Activated naive CD4-positive, alpha-beta T cell (primary cell): ENCODE measurements around the gene PPP2R5C.

Experiments used
- DNase-seq, 4 experiments: peaks; one replicate each; lab custom pipeline; 2025; lab: John Stamatoyannopoulos, UW

The PPP2R5C gene

DNA sequence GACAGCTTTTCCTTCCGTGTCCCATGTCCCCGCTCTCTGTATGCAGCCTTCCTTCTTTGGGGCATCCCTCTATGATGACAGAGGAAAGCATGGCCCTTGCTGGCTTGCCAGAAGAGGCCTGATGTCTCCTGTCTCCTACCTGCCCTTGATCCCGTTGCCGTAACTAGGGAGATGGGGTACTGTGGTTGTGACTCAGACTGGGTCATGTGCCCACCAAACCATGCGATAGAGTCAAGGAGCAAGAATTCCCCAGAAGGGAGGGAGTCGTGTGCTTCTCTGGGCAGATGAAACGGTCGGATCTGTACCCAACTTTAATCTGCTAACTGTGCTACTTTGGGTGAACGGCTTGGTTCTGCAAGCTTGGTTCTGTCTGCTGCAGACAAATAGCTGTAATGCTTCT lies 103.8 kb downstream of the PPP2R5C start:
- DNase-seq = no peak

DNA sequence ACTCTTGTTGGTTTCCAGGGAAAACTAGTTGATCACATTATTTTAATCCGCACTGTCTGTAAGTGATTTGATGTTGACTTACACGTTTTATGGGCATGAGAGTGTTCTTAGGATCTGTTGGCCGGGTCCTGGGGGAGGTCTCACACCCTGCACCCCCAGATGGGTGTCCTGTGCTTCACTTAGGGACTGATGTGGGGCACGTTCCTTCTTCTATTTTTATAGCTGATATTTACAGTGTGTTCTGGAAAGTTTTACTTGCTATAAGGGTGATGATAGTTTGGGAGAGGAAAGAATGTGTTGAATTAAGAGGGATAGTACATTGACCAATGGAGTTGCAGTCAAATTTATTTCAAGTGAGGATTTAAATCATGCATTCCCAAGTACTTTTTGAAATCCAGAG lies 106.3 kb downstream of the PPP2R5C start:
- no peak for DNase-seq

DNA sequence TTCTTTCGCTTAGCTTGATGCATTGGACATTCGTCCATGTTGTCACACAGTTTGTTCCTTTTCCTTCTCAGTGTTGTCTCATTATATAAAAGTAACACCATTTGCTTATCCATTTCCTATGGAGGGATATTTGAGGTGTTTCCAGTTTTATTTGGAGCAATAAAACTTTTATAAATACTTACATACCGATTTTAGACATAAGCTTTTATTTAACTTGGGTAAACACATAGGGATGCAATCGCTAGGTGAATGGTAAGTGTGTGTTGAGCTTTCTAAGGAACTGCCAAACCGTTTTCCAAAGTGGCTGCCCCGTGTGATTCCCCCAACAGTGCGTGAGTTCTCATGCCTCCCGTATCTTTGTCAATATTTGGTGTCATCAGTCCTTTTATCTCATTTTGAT lies 107.7 kb downstream of the PPP2R5C start:
- DNase-seq = no peak

DNA sequence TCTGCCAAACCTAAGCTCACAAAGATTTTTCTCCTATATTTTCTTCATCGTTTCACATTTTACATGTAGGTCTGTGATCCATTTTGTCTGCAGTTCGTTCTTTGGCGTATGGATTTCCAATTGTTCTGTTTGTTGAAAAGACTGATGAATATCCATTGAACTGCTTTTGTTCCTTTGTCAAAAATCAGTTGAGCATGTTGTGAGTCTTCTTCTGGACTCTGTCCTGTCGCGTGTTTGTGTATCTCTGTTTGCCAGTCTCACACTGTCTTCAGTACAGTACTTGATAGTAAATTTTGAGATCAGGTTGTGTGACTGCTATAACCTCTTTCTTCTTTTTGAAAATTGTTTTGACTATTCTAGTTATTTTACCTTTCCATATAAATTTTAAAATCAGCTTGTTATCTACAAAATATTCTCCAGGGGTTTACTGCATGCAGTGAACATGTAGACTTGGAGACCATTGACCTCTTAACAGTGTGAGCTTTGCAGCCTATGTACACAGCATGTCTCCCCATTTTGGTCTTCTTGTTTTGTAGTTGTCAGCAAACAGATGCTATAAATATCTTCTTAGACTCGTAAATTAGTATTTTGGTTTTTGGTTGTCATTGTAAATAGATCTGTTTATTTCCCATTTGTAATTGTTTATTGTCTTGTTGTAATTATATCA lies 108.9 kb downstream of the PPP2R5C start:
- DNase-seq = no peak

DNA sequence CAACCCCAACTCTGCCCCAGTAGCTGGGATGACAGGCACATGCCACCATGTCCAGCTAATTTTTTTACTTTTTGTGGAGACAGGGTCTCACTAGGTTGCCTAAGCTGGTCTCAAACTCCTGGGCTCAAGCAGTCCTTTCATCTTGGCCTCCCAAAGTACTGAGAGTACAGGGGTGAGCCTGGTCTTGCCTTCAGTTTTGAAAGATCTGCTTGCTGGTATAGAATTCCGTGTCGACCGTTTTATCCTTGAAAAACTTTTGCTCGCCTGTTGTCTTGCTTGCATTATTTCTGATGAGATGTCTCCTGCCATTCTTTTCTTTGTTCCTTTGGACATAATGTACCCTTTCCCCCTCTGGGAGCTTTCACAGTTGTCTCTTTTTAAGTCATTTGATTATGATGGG lies 110.8 kb downstream of the PPP2R5C start:
- DNase-seq = no peak

DNA sequence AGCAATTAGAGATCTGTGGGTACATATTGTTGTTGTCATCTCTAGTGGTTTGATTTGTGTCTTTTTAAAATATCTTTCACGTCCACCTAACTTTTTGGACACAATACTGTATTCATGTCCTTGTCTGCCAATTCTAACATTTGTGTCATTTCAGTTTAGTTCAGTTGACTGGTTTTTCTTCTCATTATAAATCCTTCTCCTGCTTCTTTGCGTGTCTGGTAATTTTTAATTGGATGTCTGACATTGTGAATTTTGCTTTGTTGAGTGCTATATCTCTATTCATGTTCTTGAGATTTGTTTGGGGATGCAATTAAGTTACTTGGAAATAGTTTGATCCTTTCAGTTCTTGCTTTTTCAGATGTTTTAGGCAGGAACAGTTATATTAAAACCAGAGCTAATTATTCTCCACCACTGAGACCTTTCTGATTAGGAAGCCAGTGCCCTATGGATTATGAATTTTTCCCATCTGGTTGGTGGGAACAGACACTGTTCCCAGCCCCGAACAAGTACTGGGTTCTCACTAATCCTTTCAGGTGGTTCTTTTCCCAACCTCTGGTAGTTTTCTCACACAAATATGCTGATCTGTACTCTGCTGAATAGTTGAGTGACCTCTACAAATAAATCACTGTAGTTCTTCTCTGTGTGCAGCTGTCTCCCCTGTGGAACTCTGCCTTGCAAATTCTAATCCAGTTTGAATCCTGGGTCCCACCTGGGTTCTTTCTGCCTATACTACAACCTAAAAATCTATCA lies 111.7 kb downstream of the PPP2R5C start:
- DNase-seq = no peak

DNA sequence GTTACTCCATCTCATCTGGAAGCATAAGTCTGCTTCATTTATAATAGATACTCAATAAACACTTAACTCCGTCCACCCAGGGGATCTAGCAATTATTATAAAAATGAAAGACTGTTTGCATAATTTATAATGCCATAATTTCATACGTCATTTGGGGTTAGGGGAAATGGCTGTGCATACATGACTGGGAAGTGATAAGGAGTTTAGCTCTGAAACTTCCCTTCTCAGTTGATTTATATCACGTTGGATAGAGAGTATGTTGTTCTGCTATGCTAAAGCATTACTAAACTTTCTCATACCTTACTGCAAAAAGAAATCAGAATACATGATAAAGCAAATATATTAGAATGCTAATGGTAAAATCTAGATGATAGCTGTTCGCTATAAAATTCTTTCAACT lies 112.5 kb downstream of the PPP2R5C start:
- DNase-seq = no peak

DNA sequence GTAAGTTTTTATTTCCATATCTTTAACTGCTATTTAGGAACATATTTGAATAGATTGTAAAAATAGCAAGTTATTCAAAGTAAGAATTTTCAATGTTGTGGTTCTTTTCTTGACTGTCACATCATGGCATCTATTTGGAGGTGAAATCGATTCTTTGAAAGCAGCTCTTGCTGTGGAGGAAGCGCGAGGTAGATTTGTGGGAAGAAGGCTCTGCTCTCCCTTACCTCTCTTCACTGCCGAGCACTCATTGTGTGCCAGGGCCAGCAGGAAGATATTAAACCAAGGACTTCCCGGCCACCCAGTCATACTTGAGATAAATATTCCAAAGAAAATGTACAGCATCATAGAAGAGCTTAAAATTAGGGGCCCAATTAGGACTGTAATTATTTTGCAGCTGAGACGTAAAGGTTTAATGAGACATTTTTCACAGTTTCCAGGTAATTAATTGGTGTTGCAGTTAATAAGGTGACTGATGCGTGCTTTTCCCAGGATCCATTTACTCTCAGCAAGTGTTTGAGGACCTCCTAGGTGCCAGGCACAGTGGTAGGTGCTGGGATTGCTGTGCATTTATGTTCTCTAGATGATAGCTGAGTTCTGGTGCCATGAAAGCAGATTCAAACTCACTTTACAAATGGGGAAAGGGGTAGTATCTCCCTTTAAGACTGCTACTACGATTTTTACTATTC lies 113.7 kb downstream of the PPP2R5C start:
- no peak for DNase-seq

DNA sequence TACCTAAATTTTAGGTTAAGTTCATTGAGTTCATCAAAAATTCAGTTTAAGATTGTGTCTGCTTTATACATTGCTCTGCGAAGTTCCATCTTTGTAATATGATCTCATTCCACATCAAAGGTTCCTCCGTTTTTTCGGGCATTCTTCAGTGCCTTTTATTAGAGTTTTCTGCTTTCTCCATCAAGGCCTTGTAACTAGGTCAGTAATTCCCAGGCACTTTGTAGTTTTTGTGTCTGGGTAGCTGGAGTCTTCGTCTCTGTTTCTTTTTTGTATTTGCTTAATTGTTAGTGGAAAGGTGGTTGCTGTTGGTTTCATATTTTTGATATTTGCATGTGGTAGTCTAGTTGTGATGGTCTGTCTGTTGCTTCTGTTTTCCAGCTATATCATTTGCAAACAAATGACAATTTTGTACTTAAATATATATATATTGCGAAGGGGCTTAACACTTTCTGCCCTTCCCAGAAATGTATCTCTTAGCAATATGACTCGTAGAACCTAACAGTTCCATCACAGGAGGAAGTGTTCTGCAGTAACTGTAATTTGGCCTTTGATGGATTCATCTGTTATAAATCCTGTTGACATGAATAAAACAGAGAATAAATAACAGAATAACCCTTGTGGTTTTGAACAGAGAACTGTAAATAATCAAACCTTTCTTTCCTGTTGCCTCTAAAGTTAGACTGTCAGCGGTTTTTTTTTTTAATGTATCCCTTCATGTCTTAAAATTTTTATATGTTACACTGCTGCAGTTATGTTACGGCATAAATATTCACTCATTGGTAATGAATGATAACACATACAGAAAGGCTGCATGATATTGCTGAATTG lies 114.4 kb downstream of the PPP2R5C start:
- DNase-seq = no peak

DNA sequence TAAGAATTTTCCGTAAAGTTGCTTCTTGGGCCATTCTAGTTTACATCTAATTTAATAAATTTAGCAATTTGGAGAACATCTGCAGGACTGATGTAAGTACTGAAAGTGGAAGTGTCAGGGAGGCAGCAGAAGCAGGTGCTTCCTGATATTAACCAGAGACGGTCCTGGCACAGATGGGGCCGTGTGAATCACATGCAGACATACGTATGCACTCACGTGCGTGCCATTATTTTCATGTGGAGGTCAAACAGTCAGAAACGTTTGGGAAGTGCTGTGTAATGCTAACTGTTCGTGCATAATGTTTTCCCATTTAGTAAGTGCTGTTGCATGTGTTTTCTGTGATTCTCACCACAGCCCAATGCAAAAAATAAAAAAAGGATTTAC lies 115.0 kb downstream of the PPP2R5C start:
- peak in 3 of 4 experiments; percentile 13 to 20 (median 17) for DNase-seq

DNA sequence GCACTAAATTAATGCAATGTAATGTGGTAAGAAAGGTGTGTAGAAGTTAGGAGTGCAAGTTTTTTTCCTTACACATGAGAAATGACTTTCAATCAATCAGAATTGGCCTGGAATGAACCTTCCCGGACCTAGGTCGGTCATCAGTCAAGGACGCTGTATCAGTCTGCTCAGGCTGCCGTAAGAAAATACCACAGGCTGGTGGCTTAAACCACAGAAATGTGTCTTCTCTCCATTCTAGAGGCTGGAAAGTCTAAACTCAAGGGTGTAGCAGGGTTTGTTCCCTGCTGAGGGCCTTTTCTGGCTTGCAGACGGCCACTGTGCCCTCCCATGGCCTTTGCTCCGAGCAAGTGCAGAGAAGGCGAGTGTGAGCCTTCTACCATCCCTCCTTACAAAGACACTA lies 116.3 kb downstream of the PPP2R5C start:
- no peak for DNase-seq

DNA sequence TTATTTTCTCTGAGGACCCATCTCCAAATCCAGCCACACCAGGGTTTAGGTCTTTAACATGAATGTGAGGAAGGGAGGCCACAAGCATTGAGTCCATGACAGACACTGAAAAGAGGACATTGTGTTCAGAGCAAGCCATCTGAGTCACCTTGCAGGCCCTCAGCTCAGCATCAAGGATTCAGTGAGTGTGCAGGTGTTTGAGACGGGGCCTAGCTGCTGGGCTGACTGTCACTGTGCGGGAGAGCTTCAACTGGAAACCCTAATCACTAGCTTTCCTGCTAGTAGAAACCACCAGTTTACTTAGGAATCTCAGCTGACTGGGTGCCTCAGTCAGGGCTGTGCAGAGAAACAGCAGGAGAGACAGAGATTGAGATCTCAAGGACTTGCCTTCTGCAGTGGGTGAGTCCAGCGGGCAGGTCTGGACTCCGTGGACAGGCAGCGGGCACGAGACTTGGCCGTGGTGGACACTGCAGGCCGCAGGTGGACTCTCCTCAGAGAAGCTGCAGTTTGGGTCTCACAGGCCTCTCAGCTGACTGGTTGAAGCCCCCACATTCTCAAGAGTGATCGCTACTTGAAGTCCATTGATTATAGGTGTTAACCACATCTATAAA lies 116.8 kb downstream of the PPP2R5C start:
- no peak for DNase-seq

DNA sequence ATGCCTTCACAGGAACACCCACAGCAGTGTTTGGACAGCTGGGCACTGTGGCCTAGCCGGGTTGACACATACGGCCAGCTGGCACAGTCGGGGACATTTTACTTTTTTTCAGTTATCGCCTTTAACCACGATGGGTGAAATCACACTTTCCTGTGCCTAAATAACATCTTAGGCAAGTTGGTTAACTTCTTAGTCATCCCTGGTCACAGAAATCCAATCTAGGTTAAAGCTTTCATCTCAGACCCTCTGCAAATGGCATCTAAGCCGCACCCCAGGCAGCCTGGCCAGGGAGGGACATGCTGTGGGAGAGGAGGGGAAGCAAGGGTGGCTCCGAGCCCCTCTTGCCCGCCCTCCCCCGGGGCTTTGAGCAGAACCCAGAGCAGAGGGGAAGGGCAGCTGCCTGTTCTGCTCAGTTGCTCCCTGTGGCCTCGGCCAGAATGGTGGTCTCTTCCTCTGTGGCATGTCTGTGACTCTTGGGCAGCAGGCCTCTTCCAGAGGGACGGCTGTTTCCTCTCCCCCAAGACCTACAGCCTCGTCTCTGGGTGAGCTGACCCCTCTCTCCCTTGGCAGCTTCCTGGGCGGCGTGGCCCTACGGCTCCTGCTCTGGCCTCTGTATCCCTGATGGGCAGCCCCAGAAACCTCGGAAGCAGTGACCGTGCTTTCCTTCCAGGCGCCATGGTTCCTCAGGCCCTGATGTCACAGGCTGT lies 117.5 kb downstream of the PPP2R5C start:
- DNase-seq = no peak

DNA sequence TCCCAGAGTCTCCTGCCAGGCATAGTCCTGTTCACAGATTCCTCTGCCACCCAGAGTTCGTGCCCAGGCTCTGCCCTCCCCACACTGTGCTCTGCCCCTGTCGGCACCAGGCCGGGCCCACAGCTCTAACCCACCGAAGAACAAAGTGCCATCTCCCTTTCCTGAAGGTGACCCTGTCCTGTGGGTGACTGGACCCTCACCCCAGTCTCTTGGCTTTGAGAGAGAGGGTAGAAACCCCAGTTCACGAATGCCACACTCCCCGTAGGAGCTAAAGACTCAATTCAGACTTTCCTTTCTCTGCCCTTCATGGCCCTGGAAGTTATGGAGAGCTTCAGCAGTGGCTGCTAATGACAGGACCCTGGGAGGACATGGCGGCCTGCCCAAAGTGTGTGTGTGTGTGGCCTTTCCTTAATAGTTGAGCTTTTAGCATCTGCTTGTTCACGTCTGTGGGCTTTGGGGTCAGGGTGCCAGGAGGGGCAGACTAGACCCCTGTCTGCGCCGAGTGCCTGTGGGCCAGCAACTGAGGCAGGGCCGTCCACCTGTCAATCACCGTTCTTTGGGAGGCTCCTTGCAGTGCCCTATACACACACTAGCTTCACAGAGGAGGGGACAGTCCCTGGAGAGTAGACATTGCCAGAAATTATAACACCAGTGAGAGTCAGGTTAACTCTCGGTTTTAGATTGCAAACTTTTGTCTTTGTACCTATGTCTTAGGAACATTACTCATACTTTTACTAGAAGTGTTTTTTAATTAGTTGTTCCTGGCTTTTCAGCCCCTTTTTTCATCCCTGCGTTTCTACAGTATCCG lies 118.2 kb downstream of the PPP2R5C start:
- DNase-seq = no peak

DNA sequence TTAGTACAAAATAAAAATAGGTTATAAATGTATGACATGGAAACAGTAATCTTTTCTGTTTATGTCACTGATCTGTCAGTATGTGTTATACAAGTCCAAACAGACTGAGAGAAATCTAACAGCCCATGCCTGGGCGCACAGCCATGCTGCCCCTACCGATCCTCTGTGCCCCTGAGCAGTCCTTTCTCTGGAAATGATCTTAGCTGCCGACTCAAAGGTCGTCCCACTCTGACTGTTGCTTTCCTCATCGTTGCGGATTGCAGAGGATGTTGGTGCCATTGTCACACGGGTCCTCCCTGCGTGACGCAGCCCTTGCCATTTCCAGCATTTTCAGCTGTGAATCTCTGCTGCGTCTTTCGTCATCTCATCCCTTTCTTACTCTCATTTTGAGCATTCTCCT lies 119.9 kb downstream of the PPP2R5C start:
- no peak for DNase-seq

DNA sequence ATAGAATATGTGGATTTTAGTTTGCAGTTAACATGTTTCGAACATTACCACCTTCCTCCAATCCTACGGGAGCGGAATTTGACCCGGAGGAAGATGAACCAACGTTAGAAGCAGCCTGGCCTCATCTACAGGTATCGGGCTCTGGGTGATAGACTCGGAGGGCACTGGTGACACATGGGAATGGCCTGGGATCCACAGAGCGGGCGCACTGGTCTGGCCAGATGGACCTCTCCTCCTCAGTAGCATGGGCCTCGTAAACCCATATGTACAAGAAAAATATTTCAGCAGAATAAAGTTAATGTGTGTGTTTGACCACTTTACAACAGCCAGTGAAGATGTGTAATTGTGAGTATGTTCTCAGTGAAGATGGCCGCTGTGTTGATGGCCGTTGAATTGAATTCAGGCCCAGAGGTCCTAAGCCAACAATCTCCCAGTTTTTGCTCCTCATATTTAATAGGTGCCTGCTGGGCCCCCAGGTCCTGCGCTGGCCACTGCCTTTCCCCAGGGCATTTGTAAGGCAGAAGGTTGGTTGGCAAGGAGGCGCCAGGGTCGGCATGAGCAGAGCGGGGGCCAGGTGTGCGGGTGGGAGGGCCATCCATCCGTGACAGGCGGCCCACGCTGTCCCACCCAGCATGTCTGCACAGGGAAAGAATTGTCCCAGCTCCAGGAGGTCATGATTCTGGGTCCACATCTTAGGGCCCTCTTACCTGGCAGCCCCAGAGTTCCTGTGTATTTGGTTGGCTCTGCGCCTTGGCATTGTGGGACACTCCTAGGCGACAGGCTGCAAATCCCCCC lies 120.8 kb downstream of the PPP2R5C start:
- no peak for DNase-seq

DNA sequence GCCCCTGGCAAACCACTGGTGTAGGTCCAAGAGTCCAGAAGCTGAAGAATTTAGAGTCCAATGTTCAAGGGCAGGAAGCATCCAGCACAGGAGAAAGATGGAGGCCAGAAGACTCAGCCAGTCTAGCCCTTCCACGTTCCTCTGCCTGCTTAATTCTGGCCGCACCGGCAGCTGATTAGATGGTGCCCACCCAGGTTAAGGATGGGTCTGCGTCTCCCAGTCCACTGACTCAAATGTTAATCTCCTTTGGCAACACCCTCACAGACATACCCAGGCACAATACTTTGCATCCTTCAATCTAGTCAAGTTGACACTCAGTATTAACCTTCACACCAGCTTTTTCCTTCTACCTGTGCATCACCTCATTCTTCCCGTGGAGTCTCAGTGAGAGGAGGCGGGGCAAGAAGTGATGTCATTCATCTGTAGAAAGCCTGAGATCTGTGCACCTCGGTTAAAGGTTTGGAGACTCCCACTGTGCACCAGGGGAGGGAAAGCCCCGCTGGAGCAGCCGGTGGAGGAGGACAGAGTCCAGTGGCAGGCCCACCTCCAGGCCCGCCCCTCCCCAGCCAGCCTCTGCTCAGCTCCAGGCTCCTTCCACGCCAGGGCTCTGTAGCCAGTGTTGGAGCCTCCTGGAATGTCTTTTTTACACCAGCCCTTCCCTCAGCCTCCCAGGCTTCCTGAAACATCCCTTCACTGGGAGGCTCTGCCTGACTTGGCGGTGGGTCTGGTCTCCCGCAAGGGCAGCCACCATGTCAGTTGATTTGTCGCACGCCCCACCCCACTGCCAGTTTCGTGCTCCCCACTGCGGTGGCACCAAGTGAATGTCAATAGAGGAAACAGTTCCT lies 122.8 kb downstream of the PPP2R5C start:
- DNase-seq = no peak

DNA sequence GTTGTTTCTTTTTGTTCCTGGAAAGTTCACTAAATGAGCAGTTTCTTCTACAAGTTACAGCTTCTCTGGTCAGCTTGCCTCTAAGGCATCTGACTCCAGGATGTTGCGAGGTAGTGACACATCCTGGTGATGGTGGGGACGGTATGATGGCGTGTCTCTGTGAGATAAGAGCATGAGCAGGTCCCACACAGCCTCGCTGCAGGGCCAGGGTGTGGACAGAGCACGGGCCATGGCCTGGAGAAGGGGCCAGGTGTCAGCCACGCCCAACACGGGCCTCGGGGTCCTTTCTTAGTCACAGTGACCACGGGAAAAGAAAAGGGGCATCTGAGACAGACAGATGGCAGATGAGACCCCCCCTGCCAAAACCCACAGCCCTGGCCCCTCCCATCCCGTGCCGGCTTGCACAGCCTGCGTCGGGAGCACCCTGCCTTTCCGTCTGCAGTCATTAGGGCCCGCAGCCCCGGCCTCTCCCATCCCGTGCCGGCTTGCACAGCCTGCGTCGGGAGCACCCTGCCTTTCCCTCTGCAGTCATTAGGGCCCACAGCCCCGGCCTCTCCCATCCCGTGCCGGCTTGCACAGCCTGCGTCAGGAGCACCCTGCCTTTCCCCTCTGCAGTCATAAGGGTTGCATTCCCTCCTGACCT lies 123.5 kb downstream of the PPP2R5C start:
- DNase-seq = no peak
